ENCODE data around the gene RAB1A. TPM values are rescaled to one million over a fixed set of nuclear protein-coding genes. Genes with fewer than 3 reads are reported as not detected.

RAB1A gene
- total and polyA plus RNA-seq, 2 donors from 2014 or later, result 166 to 194 TPM

DNA sequence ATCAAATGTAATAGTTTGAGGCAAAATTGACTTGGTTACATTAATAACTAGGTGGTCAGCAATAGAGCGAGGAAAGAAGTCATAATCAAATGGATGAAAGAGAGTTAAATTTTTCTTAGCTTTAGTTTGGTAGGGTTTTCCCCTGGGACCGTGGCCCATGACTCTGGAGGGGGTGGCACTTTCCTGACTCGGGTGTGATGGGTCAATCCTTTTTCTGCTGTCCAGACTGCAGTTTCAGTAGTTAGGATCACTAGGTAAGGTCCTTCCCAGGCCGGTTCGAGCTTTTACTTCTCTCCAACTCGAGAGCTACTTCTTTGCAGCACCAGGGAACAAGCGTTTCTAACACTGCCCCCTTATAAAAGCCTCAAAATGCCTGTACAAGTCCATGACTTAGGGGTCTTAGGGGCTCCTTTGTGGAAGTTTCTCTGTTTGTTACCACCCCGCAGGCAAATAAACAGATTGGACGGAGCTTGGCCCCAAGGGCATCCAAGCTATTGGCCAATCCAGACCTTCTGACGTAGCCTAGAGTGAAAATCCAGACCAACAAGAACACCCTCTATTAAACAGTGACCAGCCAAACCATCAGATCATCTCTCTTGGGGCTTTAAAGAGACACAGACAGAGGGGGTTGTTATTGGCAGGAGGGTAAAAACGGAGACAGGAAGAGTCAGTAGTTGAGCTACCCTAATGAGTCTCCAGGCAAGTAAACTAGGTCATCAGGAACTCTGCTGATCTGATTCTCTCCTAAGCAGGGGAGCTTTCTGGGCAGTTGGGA lies 83.1 kb downstream of the RAB1A start:
- Histone ChIP-seq H3K4me3 (ENCODE audit: low read length in 3 of 3) (no peak overlapping the region), H3K36me3 (ENCODE audit: control insufficient read depth in 2 of 3, insufficient read depth in 3 of 3, low read length in 3 of 3) (no peaks in the 10 kb centered on the region), H3K27me3 (ENCODE audit: control insufficient read depth, insufficient read depth, low read length) (no peaks in the 10 kb centered on the region), H3K27ac (ENCODE audit: low read depth in 2 of 2, low read length in 2 of 2) (no peak overlapping the region), H3K9ac (ENCODE audit: low read length in 3 of 3) (no peak overlapping the region), H3K9me3 (ENCODE audit: control insufficient read depth in 2 of 3, insufficient read depth in 1 of 3, low read length in 3 of 3) (no peaks in the 10 kb centered on the region), H3K4me1 (ENCODE audit: control insufficient read depth in 2 of 3, insufficient read depth in 2 of 3, low read depth in 1 of 3, low read length in 3 of 3) (no peaks in the 10 kb centered on the region)
- DNase-seq (no peak), FAIRE-seq (no peak)
- TF ChIP-seq CTCF (IDR thresholded peaks at IDR 0.05; ENCODE audit: borderline replicate concordance, extremely low read depth, insufficient read depth), result no peak
- intact Hi-C loops (cut with DNase I), result no loop called here

DNA sequence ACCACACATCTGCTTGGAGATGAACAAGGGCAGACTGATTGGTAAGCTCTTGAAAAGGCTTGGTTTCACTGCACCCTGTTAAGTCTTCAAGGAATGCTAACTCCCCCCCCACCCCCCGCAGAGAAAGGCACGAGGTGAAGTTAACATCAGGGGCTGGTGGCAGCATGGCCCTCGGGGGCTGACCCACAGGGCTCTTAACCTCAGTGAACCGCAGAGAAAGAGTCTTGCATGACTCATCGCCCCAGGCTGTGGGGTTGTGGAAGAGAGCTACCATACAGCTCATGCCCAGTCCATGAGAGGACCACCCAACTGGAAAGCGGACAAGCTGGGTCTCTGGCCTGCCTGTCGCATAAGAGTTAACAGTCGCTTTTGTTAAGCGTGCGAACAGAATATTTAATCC lies 84.3 kb downstream of the RAB1A start:
- H3K9me3 ChIP-seq (ENCODE audit: control insufficient read depth in 2 of 3, insufficient read depth in 1 of 3, low read length in 3 of 3), result no peaks in the 10 kb centered on the region
- H3K27ac ChIP-seq (ENCODE audit: low read depth in 2 of 2, low read length in 2 of 2), result no peak overlapping the region
- FAIRE-seq, result no peak
- no peaks in the 10 kb centered on the region for H3K36me3 ChIP-seq (ENCODE audit: control insufficient read depth in 2 of 3, insufficient read depth in 3 of 3, low read length in 3 of 3)
- no peak overlapping the region for H3K9ac ChIP-seq (ENCODE audit: low read length in 3 of 3)
- intact Hi-C loops (cut with DNase I), result no loop called here
- no peaks in the 10 kb centered on the region for H3K4me1 ChIP-seq (ENCODE audit: control insufficient read depth in 2 of 3, insufficient read depth in 2 of 3, low read depth in 1 of 3, low read length in 3 of 3)
- H3K27me3 ChIP-seq (ENCODE audit: control insufficient read depth, insufficient read depth, low read length), result no peaks in the 10 kb centered on the region
- TF ChIP-seq CTCF (IDR thresholded peaks at IDR 0.05; ENCODE audit: borderline replicate concordance, extremely low read depth, insufficient read depth), result no peak
- no peak overlapping the region for H3K4me3 ChIP-seq (ENCODE audit: low read length in 3 of 3)
- peak in 2 of 5 donors; percentile 29 to 54 for DNase-seq

GRCh38 chr2:65044097-65044735 lies 85.7 kb downstream of the RAB1A start:
- TF ChIP-seq CTCF (IDR thresholded peaks at IDR 0.05; ENCODE audit: borderline replicate concordance, extremely low read depth, insufficient read depth), result no peak

More at GRCh38 chr2:65044097-65044735, 85.7 kb downstream of the RAB1A start:
- no peak for DNase-seq
- H3K9ac ChIP-seq (ENCODE audit: low read length in 3 of 3), result no peak overlapping the region
- FAIRE-seq, result no peak
- H3K9me3 ChIP-seq (ENCODE audit: control insufficient read depth in 2 of 3, insufficient read depth in 1 of 3, low read length in 3 of 3), result no peaks in the 10 kb centered on the region
- intact Hi-C loops (cut with DNase I), result no loop called here
- no peak overlapping the region for H3K4me3 ChIP-seq (ENCODE audit: low read length in 3 of 3)
- H3K27me3 ChIP-seq (ENCODE audit: control insufficient read depth, insufficient read depth, low read length), result no peaks in the 10 kb centered on the region
- H3K27ac ChIP-seq (ENCODE audit: low read depth in 2 of 2, low read length in 2 of 2), result no peak overlapping the region
- no peaks in the 10 kb centered on the region for H3K36me3 ChIP-seq (ENCODE audit: control insufficient read depth in 2 of 3, insufficient read depth in 3 of 3, low read length in 3 of 3)
- peaks cover 0 to 4% (median 0%) of the 10 kb centered on the region in 3 donors for H3K4me1 ChIP-seq (ENCODE audit: control insufficient read depth in 2 of 3, insufficient read depth in 2 of 3, low read depth in 1 of 3, low read length in 3 of 3)
